ENCODE results near the gene HBB.

- TF ChIP-seq POLR2A (IDR thresholded peaks at IDR 0.05) (no peak), CTCF (IDR thresholded peaks at IDR 0.05 in 4 of 5, conservative IDR thresholded peaks at IDR 0.05 in 1 of 5) (no peak)
Measured at GRCh38 chr11:5232821-5233220, 6.0 kb upstream of the HBB start.
